A549 (cell line): ENCODE data around the gene ATP1A3.

Experiments
- CBX2 ChIP-seq: fragments of 200-600 bp; sonication (generic); IDR thresholded peaks from 2 replicates; pipeline ENCODE4 v1.6.1; 2016; ENCODE audit warnings: low read depth, mild to moderate bottlenecking, borderline replicate concordance
- CEBPB ChIP-seq, 2 experiments: fragments of >200 bp in 1 of 2; sonication (Bioruptor Twin) in 1 of 2; formaldehyde crosslinking in 1 of 2; IDR thresholded peaks; 2 replicates each; pipeline ENCODE4 v1.6.1; 2012 to 2016
- CHD2 ChIP-seq: fragments of 150-350 bp; IDR thresholded peaks from 2 replicates; pipeline ENCODE4 v1.6.1; 2014; ENCODE audit warnings: low read length; ENCODE audit not compliant: partially characterized antibody
- EP300 ChIP-seq, 2 experiments: fragments of >200 bp; sonication (Bioruptor Twin); formaldehyde crosslinking; IDR thresholded peaks; 2 replicates in 1 of 2; 3 replicates in 1 of 2; pipeline ENCODE4 v1.6.1; 2016 to 2017
- FOSL2 ChIP-seq, 2 experiments: fragments of 450-650 bp in 1 of 2; fragments of >200 bp in 1 of 2; sonication (Bioruptor Twin) in 1 of 2; formaldehyde crosslinking; IDR thresholded peaks; 2 replicates each; pipeline versions ENCODE4 v1.5.0 to v1.6.1; 2016 to 2020; ENCODE audit warnings: mild to moderate bottlenecking in 1 of 2, moderate library complexity in 1 of 2
- JUN ChIP-seq, 2 experiments: fragments of >200 bp; sonication (Bioruptor Twin); formaldehyde crosslinking; IDR thresholded peaks; 2 replicates in 1 of 2; 3 replicates in 1 of 2; pipeline ENCODE4 v1.6.1; 2016 to 2017
- POLR2A ChIP-seq: IDR thresholded peaks from 2 replicates; pipeline ENCODE4 v1.6.1; 2012; ENCODE audit warnings: mild to moderate bottlenecking, low read length
- TF ChIP-seq, protein P1 (sequence below): fragments of >200 bp; sonication (Bioruptor Twin); formaldehyde crosslinking; IDR thresholded peaks from 3 replicates; pipeline ENCODE4 v1.5.1; 2016
- TF ChIP-seq, protein P2 (sequence below): fragments of 450-650 bp; IDR thresholded peaks from 2 replicates; pipeline ENCODE4 v1.6.1; 2014; ENCODE audit warnings: antibody characterized with exemption

DNA sequence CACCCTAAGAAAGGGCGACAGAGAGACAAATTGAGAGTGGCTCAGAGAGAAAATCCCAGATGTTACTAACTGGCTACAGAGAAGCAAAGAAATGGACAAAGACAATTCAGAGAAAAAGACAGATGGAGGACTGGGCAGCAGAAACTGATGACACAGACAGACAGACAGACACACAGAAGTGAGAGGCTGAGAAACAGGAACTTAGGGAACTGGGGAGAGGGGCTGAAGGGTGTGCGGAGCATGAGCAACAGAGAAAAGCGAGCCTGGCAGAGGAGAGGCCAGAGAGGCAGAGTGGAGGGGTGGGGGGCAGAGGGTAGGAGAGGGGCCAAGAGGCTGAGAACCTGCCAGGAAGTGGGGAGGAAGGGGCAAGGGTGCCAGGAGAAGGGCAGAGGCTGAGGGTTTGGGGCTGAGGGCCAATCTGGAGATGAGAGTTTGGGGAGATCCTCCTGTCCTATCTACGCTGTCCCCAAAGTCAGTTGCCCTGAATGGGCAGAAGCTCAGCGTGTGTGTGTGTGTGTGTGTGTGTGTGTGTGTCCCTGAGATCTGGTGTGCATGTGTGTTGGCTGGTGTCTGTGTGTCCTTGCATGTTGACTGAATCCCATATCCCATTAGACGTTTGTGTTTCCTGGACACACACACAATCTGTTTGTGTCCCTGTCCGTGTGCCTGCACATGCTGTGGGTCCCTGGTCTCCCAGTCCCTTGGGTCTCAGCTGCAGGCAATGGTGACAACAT lies 60.2 kb downstream of the ATP1A3 start:
- TF ChIP-seq, protein P1, sequence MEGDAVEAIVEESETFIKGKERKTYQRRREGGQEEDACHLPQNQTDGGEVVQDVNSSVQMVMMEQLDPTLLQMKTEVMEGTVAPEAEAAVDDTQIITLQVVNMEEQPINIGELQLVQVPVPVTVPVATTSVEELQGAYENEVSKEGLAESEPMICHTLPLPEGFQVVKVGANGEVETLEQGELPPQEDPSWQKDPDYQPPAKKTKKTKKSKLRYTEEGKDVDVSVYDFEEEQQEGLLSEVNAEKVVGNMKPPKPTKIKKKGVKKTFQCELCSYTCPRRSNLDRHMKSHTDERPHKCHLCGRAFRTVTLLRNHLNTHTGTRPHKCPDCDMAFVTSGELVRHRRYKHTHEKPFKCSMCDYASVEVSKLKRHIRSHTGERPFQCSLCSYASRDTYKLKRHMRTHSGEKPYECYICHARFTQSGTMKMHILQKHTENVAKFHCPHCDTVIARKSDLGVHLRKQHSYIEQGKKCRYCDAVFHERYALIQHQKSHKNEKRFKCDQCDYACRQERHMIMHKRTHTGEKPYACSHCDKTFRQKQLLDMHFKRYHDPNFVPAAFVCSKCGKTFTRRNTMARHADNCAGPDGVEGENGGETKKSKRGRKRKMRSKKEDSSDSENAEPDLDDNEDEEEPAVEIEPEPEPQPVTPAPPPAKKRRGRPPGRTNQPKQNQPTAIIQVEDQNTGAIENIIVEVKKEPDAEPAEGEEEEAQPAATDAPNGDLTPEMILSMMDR = no peak
- TF ChIP-seq, protein P2, sequence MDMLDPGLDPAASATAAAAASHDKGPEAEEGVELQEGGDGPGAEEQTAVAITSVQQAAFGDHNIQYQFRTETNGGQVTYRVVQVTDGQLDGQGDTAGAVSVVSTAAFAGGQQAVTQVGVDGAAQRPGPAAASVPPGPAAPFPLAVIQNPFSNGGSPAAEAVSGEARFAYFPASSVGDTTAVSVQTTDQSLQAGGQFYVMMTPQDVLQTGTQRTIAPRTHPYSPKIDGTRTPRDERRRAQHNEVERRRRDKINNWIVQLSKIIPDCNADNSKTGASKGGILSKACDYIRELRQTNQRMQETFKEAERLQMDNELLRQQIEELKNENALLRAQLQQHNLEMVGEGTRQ = no peak
- TF ChIP-seq CBX2 = no peak
- TF ChIP-seq CHD2 = no peak
- TF ChIP-seq CEBPB (IDR thresholded peaks at IDR 0.05) = no peak
- no peak for TF ChIP-seq JUN (IDR thresholded peaks at IDR 0.05)
- TF ChIP-seq POLR2A = no peak
- TF ChIP-seq EP300 (IDR thresholded peaks at IDR 0.05) = no peak
- TF ChIP-seq FOSL2 (IDR thresholded peaks at IDR 0.05) = no peak
- no peak for TF ChIP-seq FOSL2 (CRISPR knock-in tag; IDR thresholded peaks at IDR 0.05)
